ENCODE results near the gene SLC22A1.
A peak's percentile ranks its signal among the peaks of the same experiment; 100 is the strongest.
"Not testable (repeated sequence)": the region's sequence is repeated elsewhere in the genome, so short reads cannot be mapped to it uniquely, and the experiment has no call there.

Gene SLC22A1

GRCh38 chr6:160095146-160095845 is 26.3 kb upstream of the SLC22A1 start:
- no peak for DNase-seq

- DNase-seq = no peak
These were observed 20.1 kb upstream of the SLC22A1 start for GRCh38 chr6:160101277-160102205.

DNA sequence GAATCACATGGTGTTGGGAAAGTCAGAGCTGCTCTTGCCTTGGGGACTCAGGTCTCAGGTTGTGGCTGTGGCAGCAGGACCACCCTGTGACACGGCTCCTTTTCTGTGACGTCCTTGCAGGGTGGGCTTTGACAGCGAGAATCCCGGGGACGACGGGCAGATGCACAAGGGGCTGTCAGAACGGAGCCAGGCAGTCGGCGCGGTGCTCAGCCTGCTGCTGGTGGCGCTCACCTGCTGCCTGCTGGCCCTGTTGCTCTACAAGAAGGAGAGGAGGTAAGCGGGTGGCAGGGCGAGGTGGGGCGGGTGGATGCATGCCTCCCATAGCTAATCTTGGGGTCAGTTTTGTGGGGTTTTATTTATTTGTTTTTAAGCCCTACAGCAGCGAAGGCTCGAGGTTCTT is 19.2 kb upstream of the SLC22A1 start:
- DNase-seq = no peak

- no peak for DNase-seq
These were observed 18.4 kb upstream of the SLC22A1 start for GRCh38 chr6:160102956-160103824.

DNA sequence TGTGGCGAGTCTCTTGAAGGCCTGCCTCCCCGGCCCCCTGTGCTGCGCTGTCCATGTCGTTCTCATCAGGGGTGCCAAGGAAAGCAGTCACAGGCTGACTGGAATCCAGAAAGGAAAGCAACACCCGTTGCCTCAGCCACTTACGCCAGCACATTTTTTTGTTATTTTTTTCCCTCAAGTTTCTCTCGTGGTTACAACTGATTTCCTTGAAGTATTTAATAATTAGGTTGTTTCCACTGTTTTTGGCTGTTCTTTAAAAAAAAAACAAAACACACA is 17.9 kb upstream of the SLC22A1 start:
- DNase-seq = no peak

GRCh38 chr6:160104821-160105517 is 16.6 kb upstream of the SLC22A1 start:
- no peak for DNase-seq

- DNase-seq = no peak
These were observed 15.6 kb upstream of the SLC22A1 start for GRCh38 chr6:160106010-160106409.

DNA sequence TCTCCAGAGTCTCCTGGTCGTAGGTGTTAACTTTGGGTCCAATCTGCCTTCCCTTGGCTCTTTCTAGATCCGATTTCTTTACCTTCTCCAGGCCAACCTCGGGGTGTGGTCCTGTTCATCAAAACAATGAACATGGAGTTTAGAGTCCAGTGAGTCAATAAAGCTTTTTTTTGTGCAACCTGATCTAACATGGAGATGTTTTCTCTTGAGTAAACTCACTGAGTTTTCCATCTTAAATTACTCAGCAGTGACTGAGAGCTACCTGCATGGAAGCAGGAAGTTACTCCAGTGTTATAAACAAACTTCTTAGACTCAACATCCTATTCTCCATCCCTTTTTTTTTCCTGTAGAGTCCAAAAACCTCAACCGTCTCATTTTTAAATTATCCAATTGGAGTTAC is 14.9 kb upstream of the SLC22A1 start:
- no peak for DNase-seq

DNA sequence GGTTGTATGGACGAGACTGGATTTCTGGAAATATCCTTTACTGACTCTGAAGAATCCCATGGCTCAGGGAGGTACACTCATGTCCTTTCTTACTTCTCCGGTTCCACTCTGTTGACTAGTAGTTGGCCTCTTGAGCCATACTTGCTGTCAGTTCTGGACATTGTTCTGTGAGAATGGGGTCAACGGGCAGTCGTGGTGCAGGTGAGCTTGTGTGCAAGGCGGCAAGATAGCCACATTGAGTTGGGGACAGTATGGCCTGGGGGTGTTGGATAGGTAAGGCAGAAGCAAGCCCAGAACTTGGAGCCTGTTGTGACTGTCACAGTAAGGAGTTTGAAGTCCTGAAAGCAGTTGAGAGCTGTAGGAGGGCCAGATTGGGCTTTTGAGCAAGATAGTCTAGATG is 13.5 kb upstream of the SLC22A1 start:
- no peak for DNase-seq

DNA sequence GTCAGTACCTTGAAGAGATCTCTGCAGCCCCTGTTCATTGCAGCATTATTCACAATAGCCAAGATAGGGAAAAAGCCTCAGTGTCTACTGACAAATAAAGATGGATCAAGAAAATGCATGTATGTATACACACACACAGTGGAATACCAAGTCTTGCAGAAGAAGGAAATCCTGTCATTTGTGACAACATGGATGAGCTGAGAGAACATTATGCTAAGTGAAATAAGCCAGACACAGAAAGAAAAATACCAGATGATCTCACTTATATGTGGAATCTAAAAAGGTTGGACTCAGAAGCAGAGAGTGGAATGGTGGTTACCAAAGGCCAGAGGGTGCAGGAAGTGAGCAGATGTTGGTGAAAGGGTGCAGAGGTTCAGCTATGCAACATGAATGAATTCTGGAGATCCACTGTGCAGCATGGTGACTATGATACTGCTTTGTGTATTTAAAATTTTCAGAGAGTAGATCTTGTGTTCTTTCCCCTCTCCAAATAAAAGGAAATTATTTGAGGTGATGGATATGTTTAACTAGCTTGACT is 11.0 kb upstream of the SLC22A1 start:
- no peak for DNase-seq

DNA sequence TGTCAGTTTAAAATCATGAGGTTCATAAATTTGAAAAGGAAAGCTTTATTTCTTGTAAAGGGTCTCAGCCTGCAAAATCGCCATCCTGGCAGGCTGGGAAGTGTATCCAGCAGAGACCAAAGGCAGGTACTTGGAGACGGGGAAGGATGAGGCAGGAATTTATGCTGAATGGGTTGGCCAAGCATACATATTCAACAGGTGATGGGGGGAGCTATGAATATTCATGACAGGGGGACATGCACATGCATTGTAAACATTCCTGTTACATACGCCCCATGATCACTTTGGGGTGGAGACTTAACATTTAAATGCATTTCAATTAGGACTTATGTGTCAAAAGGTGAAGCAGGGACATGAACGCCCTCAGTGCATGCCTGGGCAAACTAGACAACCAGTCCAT is 9.8 kb upstream of the SLC22A1 start:
- DNase-seq = no peak

DNA sequence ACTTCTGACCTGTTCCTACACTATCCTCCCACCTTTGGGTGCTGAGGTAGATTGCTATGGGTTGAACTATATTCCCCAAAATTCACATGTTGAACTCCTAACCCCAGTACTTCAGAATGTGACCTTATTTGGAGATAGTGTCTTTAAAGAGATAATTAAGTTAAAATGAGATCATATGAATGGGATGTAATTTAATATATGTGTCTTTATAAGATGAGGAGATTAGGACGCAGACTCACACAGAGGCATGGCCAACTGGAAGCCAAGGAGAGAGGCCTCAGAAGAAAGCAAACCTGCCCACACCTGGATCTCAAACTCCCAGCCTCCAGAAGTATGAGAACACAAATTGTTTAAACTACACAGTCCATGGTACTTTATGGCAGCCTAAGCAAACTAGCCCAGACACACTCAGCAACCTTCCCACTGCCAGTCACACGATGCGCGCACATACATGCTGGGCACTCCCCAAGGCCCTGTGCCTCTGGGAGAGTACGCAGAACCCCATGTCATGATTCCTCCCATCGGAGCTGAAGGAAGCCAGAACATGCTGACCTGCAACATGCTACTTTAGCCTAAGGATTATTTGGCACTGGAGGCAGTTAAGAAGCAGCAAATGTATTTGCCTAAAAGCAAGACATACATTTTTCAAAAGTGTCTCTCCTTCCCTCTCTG is 8.9 kb upstream of the SLC22A1 start:
- no peak for DNase-seq

- DNase-seq = not testable (repeated sequence)
These were observed 7.1 kb upstream of the SLC22A1 start for GRCh38 chr6:160114536-160114935.

DNA sequence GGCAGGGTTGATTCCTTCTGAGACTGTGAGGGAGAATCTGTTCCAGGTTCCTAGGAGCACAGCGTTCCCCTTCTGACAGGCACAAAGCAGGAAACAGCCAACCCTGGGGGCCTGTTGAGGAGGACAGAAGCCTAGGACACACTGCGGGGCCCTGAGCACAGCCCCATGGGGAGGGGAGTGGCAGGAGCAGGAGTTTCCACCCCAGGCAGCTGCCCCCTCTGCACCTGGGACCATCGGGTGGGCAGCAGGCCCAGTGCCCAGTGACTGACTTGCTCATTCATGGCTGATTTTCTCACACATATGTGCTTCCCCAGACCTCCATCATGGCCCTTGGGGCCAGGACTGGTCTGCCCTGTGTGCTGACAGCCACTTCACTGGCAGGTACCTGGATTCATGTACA is 6.2 kb upstream of the SLC22A1 start:
- DNase-seq = no peak

DNA sequence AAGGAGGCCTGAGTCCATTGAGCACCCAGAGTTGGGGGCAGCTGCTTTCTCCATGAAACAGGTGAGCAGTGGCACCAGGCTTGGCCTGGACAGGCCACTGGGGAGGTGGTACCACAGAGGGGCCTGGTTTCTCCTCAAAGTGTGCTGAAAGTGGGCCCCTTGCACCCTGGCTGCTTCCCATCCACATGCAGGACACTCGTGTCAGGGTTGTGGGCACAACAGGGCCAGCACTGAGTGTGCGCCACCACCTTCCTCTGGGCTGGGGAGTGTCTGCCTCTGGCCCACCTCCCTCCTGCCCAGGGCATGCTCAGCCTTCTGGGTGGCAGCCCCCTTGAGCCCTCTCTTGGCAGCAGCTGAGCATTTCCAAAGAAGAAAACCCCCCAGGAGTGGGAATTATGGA is 5.2 kb upstream of the SLC22A1 start:
- no peak for DNase-seq

GRCh38 chr6:160117137-160117536 is 4.5 kb upstream of the SLC22A1 start:
- no peak for DNase-seq

DNA sequence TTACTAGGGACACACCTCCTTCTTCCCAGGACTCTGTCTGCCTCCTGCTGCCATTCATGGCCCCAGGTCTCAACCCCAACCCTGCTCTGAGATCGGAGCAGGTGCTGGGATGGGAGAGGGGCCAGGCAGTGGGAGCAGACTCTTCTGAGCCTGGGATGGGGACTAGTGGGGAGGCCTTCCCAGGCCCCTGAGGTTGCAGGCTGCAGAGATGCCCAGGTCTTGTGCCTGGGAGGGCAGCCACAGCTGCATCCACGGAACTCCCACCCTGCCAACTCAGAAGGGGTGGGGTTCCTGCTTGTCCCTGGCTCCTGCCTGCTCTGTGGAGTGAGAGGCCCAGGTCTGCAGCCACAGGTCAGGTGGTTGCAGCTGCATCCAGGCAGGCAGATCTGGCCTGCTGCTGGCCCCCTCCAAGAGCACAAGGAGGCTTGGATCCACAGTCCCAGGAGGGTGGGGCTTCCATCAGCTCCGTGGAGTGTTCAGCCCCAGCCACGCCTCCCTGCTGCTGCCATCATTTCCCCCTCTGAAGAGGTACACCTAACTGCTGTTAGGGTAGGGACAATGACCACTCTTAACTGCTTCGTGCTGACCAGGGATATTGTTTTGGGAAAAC is 2.9 kb upstream of the SLC22A1 start:
- DNase-seq = no peak

DNA sequence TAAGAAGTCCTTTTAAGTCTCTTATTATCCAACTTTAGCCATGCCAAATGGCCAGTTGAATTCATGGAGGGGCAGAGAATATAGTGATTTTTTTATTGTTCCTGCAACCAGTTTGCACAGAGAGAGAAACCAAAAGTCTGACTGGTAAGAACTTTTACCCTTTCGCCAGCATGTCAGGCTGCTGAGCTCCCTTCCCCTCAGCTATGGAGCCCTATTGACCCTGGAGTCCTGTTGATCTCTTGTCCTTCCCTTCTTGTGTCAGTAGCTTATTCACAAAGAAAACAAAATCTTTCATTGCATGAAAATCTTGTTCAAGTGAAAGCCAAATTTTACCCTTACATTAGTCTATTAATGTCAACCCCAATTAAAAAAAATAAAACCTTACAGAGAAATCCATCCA is 1.5 kb upstream of the SLC22A1 start:
- no peak for DNase-seq

- peak; percentile 12 for DNase-seq
These were observed 366 bp downstream of the SLC22A1 start for GRCh38 chr6:160121981-160122380.

DNA sequence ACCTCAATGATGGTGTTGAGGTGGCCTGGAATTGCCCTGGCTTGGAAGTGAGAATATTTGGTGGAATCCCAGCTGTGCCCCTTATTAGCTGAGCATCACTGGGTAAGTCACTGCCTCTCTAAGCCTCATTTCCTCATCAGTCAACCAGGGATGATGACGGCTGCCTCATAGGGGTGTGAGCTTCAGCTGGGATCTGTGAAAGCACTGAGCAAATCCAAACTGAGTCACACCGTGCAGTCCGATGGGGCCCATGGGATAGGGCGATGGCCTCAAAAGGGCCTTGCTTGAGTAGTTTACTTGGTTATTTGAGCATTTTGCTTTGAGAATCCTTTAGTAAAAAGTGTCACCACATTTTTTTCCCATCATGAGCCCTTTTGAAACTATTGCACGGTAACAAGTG is 1.1 kb downstream of the SLC22A1 start:
- no peak for DNase-seq

DNA sequence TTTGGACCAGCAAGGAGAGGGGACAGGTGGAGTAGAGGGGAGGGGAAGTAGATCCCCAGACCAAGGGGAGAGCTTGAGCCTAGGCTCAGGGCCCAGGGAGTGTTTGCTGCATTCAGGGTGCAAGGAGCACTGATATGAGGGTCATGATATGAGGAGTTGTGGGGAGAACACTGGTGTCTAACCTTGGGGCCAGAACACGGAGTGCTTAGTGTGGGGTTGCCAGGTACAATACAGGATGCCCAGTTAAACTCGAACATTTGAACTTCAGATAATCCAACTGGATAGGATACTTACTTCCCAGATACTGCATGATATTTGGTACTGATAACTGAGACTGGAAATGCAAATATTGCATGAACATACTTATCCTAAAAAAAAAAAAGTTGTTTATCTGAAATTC is 2.4 kb downstream of the SLC22A1 start:
- no peak for DNase-seq

DNA sequence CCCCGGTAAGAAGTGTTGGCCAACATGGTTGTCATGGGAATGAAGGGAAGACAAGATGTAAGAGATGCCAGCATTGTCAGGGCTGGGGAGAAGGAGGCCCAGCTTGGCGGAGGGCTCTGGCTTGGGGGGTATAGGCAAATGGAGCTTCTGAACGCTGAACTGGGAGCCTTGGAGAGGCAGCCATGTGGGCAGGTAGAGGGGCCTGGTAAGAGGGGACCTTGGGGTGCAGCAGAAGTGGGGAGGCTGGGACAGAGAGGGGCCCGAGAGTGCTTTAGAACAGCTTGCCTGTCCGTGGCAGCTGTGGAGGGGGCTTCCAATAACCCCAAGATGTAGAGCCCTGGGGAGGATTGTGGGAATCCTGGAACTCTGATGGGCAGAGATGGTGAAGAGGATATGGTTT is 3.0 kb downstream of the SLC22A1 start:
- no peak for DNase-seq

Measured in activated gamma-delta T cell (primary cell).